Stomach (tissue), 19 donors: ENCODE data around the gene OTUD1. TPM values are rescaled to one million over a fixed set of nuclear protein-coding genes. Genes with fewer than 3 reads are reported as not detected.
"Not testable (repeated sequence)": the region's sequence is repeated elsewhere in the genome, so short reads cannot be mapped to it uniquely, and the experiment has no call there.

Experiments
- DNase-seq, 2 donors: peaks; one replicate each; pipeline versions ENCODE4 v3.0.0 to v3.0.0-alpha.2; 2013 to 2019
- H3K27ac ChIP-seq, 5 donors: fragments of 200-600 bp in 4 of 5; sonication (generic) in 4 of 5; one replicate each; pipeline ENCODE4 v1.5.1; 2013 to 2019; ENCODE audit warnings: mild to moderate bottlenecking in 1 of 5, moderate library complexity in 1 of 5
- H3K27me3 ChIP-seq, 3 donors: fragments of 200-600 bp; sonication (generic); one replicate each; pipeline ENCODE4 v1.5.1; 2017 to 2019; ENCODE audit warnings: mixed run types in 1 of 3
- H3K36me3 ChIP-seq, 4 donors: fragments of 200-600 bp; sonication (generic); 1 replicate in 3 of 4; 2 replicates in 1 of 4; pipeline ENCODE4 v1.5.1; 2016 to 2019
- H3K4me1 ChIP-seq, 4 donors: fragments of 200-600 bp; sonication (generic); one replicate each; pipeline ENCODE4 v1.5.1; 2016 to 2019
- H3K4me3 ChIP-seq, 4 donors: fragments of 200-600 bp; sonication (generic) in 3 of 4; one replicate each; pipeline ENCODE4 v1.5.1; 2016 to 2019; ENCODE audit warnings: mild to moderate bottlenecking in 1 of 4
- H3K9me3 ChIP-seq, 4 donors: fragments of 200-600 bp; sonication (generic); one replicate each; pipeline ENCODE4 v1.5.1; 2016 to 2019
- EP300 ChIP-seq: sonication (generic); formaldehyde crosslinking; IDR thresholded peaks from one replicate; pipeline ENCODE4 v1.6.1; 2017; ENCODE audit warnings: antibody characterized with exemption
- POLR2A ChIP-seq, 4 donors: fragments of 450-650 bp; IDR thresholded peaks; one replicate each; pipeline ENCODE4 v1.6.1; 2016; ENCODE audit warnings: antibody characterized with exemption in 4 of 4, control low read depth in 2 of 4, mild to moderate bottlenecking in 1 of 4, moderate library complexity in 1 of 4
- POLR2AphosphoS5 ChIP-seq, 3 donors: sonication (generic); formaldehyde crosslinking; IDR thresholded peaks; one replicate each; pipeline ENCODE4 v1.6.1; 2016; ENCODE audit warnings: antibody characterized with exemption in 3 of 3
- WGBS, 5 donors: extraction: QIAGEN DNeasy Blood & Tissue Kit in 3 of 5; methylation state at CpG; one replicate each; pipeline versions ENCODE4 v1.1.5 to v1.1.7; 2013 to 2018; 5-methylcytosine and 5-hydroxymethylcytosine counted together
- intact Hi-C: fragments of 100-400 bp; cut with DNase I; formaldehyde crosslinking; loops from one replicate; pipeline ENCODE4 v1.15.1; 2023; ENCODE audit warnings: low total_unique reads
- long read RNA-seq, 10 donors: transcript quantifications; one replicate each; lab custom pipeline, GENCODE V29; 2026
- polyA plus RNA-seq, 3 donors: library from polyadenylated mRNA; stranded (reverse); fragments of 200-250 nt; gene quantifications; one replicate each; pipeline ENCODE4 v1.2.3, GENCODE V29; 2013
- total RNA-seq, 5 donors: library from RNA; depleted of rRNA; stranded (reverse); fragments of >200 nt; gene quantifications; one replicate each; pipeline versions ENCODE4 v1.1.0 to v1.2.3, GENCODE V29; 2014 to 2016
- TF ChIP-seq, protein P1 (sequence below), 7 experiments: fragments of 450-650 bp in 4 of 7; fragments of 200-600 bp in 3 of 7; sonication (generic) in 3 of 7; IDR thresholded peaks; one replicate each; pipeline ENCODE4 v1.5.1; 2016 to 2019; ENCODE audit warnings: antibody characterized with exemption in 7 of 7, control low read depth in 2 of 7, mild to moderate bottlenecking in 1 of 7
- donor health status: healthy with polysubstance abuse.
- donor health status: Bipolar disorder and iron deficiency.
- donor health status: healthy.

Gene OTUD1
- total RNA-seq = 10 to 100 TPM; 13.0 to 36.9 (median 15.2) TPM
- polyA plus RNA-seq = 10 to 100 TPM in 1 of 3 donors, 1 to 10 TPM in 2; 5.0 to 27.6 (median 5.3) TPM
- long read RNA-seq, donor 1, transcript OTUD1-201 (1 exons, 2,933 nt) = major isoform, 16 of 16 reads
- long read RNA-seq, donor 1, partial matches to known transcripts = 0 of 16 reads
- long read RNA-seq, donor 1, other reads (novel, unspliced or antisense) = 0 of 16 reads
- long read RNA-seq, donor 2, transcript OTUD1-201 (1 exons, 2,933 nt) = major isoform, 21 of 21 reads
- long read RNA-seq, donor 2, partial matches to known transcripts = 0 of 21 reads
- long read RNA-seq, donor 2, other reads (novel, unspliced or antisense) = 0 of 21 reads
- long read RNA-seq, donor 3, transcript OTUD1-201 (1 exons, 2,933 nt) = major isoform, 17 of 17 reads
- long read RNA-seq, donor 3, partial matches to known transcripts = 0 of 17 reads
- long read RNA-seq, donor 3, other reads (novel, unspliced or antisense) = 0 of 17 reads
- long read RNA-seq, donor 4, partial matches to known transcripts = 0 of 4 reads
- long read RNA-seq, donor 4, other reads (novel, unspliced or antisense) = 0 of 4 reads
- long read RNA-seq, donor 5, transcript OTUD1-201 (1 exons, 2,933 nt) = major isoform, 26 of 26 reads
- long read RNA-seq, donor 5, partial matches to known transcripts = 0 of 26 reads
- long read RNA-seq, donor 5, other reads (novel, unspliced or antisense) = 0 of 26 reads
- long read RNA-seq, donor 6, transcript OTUD1-201 (1 exons, 2,933 nt) = major isoform, 65 of 65 reads
- long read RNA-seq, donor 6, partial matches to known transcripts = 0 of 65 reads
- long read RNA-seq, donor 6, other reads (novel, unspliced or antisense) = 0 of 65 reads
- long read RNA-seq, donor 7, transcript OTUD1-201 (1 exons, 2,933 nt) = major isoform, 41 of 41 reads
- long read RNA-seq, donor 7, partial matches to known transcripts = 0 of 41 reads
- long read RNA-seq, donor 7, other reads (novel, unspliced or antisense) = 0 of 41 reads
- long read RNA-seq, donor 8, transcript OTUD1-201 (1 exons, 2,933 nt) = major isoform, 27 of 27 reads
- long read RNA-seq, donor 8, partial matches to known transcripts = 0 of 27 reads
- long read RNA-seq, donor 8, other reads (novel, unspliced or antisense) = 0 of 27 reads
- long read RNA-seq, donor 9, transcript OTUD1-201 (1 exons, 2,933 nt) = major isoform, 25 of 25 reads
- long read RNA-seq, donor 9, partial matches to known transcripts = 0 of 25 reads
- long read RNA-seq, donor 9, other reads (novel, unspliced or antisense) = 0 of 25 reads
- long read RNA-seq, donor 10, transcript OTUD1-201 (1 exons, 2,933 nt) = major isoform, 23 of 23 reads
- long read RNA-seq, donor 10, partial matches to known transcripts = 0 of 23 reads
- long read RNA-seq, donor 10, other reads (novel, unspliced or antisense) = 0 of 23 reads

- H3K36me3 ChIP-seq = peaks cover 0 to 9% (median 4%) of the 10 kb centered on the region in 4 donors
- WGBS, 5 donors = 0 to 3% (median 1%) methylated on average over 6 to 115 of the region's 115 CpGs
- no peaks in the 10 kb centered on the region for H3K9me3 ChIP-seq
- intact Hi-C loops = no loop called here
- H3K27ac ChIP-seq = peak within 1 kb of the TSS; percentile 94 to 100 (median 98)
- TF ChIP-seq, protein P1, sequence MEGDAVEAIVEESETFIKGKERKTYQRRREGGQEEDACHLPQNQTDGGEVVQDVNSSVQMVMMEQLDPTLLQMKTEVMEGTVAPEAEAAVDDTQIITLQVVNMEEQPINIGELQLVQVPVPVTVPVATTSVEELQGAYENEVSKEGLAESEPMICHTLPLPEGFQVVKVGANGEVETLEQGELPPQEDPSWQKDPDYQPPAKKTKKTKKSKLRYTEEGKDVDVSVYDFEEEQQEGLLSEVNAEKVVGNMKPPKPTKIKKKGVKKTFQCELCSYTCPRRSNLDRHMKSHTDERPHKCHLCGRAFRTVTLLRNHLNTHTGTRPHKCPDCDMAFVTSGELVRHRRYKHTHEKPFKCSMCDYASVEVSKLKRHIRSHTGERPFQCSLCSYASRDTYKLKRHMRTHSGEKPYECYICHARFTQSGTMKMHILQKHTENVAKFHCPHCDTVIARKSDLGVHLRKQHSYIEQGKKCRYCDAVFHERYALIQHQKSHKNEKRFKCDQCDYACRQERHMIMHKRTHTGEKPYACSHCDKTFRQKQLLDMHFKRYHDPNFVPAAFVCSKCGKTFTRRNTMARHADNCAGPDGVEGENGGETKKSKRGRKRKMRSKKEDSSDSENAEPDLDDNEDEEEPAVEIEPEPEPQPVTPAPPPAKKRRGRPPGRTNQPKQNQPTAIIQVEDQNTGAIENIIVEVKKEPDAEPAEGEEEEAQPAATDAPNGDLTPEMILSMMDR (IDR thresholded peaks at IDR 0.05) = peak in 3 of 7 experiments; percentile 4 to 33 (median 13)
- TF ChIP-seq POLR2A (IDR thresholded peaks at IDR 0.05) (no peak), EP300 (no peak), POLR2AphosphoS5 (IDR thresholded peaks at IDR 0.05) (peak; percentile 41 to 60 (median 57))
- no peaks in the 10 kb centered on the region for H3K27me3 ChIP-seq
- peak within 1 kb of the TSS; percentile 74 to 95 (median 86) for H3K4me3 ChIP-seq
- DNase-seq = peak; percentile 98
- peaks cover 20 to 48% (median 32%) of the 10 kb centered on the region in 4 donors for H3K4me1 ChIP-seq
Observed at GRCh38 chr10:23438547-23439451, at the start of gene OTUD1. Gene OTUD1, plus strand, starts transcription at chr10:23439075. Its CDS starts 383 bp downstream, at chr10:23439458.

- H3K27ac ChIP-seq, H3K27me3 ChIP-seq, H3K4me1 ChIP-seq, H3K4me3 ChIP-seq, H3K36me3 ChIP-seq, intact Hi-C loops, DNase-seq, H3K9me3 ChIP-seq: not testable (repeated sequence)
- 81 to 90% (median 88%) methylated on average over 10 of the region's 10 CpGs for WGBS, 5 donors
Observed at GRCh38 chr10:23390408-23390807, 48.5 kb upstream of the OTUD1 start.

- intact Hi-C loops = no loop called here
- whole genome bisulfite sequencing, 5 donors = 85 to 94% (median 89%) methylated on average over 4 of the region's 4 CpGs
Observed at GRCh38 chr10:23390809-23391208, 48.1 kb upstream of the OTUD1 start.

GRCh38 chr10:23391821-23392220 is 47.1 kb upstream of the OTUD1 start:
- Histone ChIP-seq H3K4me1 (no peaks in the 10 kb centered on the region), H3K36me3 (no peaks in the 10 kb centered on the region), H3K27ac (no peak overlapping the region), H3K27me3 (no peaks in the 10 kb centered on the region), H3K4me3 (no peak overlapping the region), H3K9me3 (no peaks in the 10 kb centered on the region)
- WGBS, 5 donors = 65 to 92% (median 91%) methylated on average over 2 of the region's 2 CpGs
- intact Hi-C loops = no loop called here
- TF ChIP-seq POLR2A (IDR thresholded peaks at IDR 0.05) (no peak), POLR2AphosphoS5 (IDR thresholded peaks at IDR 0.05) (no peak), EP300 (no peak)
- TF ChIP-seq, protein P1 (IDR thresholded peaks at IDR 0.05) = no peak
- DNase-seq = no peak

More at GRCh38 chr10:23390809-23391208, 48.1 kb upstream of the OTUD1 start:
- no peak overlapping the region for H3K4me3 ChIP-seq
- H3K27me3 ChIP-seq = no peaks in the 10 kb centered on the region
- no peak overlapping the region for H3K27ac ChIP-seq
- no peaks in the 10 kb centered on the region for H3K4me1 ChIP-seq
- no peak for TF ChIP-seq EP300
- no peaks in the 10 kb centered on the region for H3K9me3 ChIP-seq
- H3K36me3 ChIP-seq = no peaks in the 10 kb centered on the region
- DNase-seq = no peak
